Measurements from ENCODE around the gene TCOF1.

GRCh38 chr5:150429410-150429873 lies 71.9 kb downstream of the TCOF1 start:
- TF ChIP-seq CTCF (IDR thresholded peaks at IDR 0.05) (no peak), POLR2A (IDR thresholded peaks at IDR 0.05) (no peak)
